GM18502 (cell line): ENCODE results near the gene GNB1L.
"Not testable (repeated sequence)": the region's sequence is repeated elsewhere in the genome, so short reads cannot be mapped to it uniquely, and the experiment has no call there.

Experiments
- ATAC-seq: cut with Tn5 transposase; IDR thresholded peaks from one replicate; pipeline ENCODE4 v1.9.1; 2021; ENCODE audit warnings: mild to moderate bottlenecking; ENCODE audit not compliant: unreplicated experiment, poor library complexity

The GNB1L gene

DNA sequence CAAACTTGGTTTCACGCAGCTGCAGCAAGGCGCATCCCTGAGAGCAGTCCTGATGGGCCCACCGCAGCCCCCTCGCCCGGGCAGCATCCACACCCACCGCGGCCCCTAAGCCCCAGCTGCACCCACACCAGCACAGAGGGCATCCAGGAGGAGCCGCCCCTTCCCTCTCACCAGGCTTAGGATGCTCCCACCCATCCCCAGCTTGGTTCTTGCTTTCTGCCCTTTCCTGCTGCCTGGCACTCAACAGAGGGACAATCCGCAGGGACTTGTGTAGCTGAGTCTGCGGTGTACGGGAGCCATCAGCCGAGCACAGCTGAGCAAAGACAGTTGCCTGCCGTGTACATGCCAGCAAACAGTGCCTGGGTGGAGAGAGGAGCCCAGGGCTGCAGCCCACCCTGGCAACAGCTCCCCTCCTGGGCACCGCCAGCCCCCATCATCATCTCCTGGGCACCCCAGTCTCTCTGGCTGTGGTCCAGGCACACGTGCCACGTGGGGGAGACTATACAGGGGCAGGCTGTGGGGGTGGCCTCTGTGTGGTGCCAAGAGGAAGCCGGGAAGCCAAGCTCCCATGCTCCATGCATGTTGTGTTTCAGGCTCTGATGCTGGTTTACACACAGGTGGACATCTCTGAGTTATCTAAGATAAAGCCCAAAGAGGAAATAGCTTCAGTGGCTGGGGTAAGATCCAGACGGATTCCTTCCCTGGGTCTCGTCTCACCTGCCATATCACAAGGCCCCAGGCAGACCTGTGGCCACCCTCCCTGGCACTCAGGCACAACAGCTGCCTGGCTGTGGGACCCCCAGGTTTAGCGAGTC lies 36.0 kb upstream of the GNB1L start:
- ATAC-seq = no peak

DNA sequence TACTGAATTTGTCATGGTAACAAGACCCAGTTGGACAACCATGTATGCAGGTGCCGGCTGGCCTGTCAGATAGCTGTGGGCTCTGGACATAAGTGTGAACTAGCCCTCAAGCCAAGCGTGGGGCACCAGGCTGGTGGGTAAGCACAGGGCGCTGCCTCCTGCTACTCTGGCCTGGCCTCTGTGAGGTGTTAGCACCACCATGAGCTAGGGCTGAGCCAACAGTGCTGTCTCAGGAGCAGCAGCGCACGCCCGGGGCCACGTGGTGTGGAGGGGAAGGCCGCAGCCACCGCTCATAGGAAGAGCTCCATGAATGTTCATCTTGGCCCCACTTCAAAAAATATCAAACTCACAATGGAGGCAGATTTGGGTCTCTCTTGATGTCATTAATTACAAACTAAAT lies 35.3 kb upstream of the GNB1L start:
- no peak for ATAC-seq

DNA sequence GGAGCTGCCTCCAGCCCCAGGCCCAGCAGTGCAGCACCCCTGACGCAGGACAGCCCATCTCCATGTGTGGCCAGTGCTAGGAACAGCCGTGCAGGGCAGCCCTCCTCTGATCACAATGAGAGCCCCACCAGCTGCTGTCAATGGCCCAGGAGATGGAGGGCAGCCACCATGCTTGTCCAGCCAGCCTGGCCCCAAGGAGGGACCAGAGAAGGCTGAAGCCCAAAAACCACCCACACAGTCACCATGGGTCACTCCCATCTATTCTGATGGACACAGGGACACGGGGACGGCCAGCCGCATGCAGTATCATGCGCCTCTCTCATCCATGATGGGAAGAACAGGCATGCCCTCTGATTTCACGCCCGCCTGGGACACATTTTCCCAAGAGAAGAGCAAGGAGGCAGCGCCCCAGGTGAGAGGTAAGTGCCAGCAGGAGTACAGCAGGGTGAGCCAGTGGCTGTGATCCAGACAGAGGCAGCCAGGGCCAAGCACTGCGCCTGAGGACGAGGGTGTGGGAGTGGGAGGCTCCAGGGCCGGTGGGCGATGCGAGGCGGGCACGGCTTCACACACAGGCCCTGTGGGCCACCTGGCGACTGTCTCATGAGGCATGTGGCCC lies 33.6 kb upstream of the GNB1L start:
- no peak for ATAC-seq

DNA sequence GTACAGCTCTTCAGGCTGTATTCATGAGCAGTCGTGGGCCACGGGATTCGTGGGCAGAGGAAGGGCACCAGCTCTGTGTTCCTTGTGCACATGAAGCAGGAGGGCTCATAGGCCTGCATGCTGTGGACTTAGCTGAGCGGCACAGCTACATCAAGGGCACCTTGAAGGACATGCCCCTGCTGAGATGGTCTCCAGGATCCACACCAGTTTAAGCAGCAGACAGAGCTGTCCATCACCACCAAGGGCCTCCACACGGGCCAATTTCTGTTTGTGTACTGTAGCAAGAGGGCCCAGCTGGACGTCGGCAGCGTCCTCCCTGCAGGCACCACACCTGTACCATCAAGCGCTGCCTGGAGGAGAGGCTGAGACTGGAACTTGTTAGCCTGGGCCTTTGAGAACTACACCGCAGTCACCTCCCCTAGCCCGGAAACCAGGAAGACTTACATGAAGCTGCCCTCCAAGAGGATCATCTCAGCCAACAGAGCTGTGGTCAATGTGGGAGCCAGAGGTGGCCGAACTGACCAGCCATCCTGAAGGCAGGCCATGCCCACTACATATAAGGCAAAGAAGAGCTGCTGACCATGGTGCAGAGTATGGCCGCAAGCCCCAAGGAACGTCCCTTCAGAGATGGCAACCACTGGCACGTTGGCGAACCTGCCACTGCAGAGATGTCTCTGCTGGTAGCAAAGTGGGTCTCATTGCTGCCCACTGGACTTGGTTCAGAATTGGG lies 32.7 kb upstream of the GNB1L start:
- ATAC-seq = no peak

DNA sequence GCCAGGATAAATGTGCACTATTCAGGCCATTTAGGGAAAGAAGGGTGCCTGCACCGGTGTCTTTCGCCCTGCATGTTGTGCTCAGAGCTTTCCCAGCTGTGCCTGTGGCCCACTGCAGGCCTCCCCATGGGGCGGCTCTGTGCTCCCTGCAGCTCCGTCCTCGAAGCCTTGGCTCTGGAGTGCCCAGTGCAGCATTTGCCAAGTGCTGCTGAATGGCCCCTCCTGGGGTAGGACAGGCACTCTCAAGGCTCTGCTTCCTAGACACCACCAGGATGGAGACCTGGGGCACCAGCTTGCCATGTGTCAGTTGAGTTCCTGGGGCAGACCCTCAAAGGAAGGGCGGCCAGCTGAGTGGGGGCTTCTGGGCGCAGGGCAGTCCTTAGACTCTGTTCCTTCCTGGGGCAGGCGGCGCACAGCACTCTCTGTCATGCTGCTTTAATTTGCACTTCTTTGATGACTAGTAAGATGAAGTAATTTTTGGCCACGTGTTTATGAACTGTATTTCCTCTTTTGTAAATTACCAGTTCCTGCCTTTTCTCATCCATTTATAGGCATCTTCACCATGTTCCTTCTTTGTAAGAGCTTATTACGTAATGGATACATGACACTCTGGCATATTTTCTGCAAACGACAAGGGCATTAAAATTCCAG lies 32.1 kb upstream of the GNB1L start:
- ATAC-seq = no peak

DNA sequence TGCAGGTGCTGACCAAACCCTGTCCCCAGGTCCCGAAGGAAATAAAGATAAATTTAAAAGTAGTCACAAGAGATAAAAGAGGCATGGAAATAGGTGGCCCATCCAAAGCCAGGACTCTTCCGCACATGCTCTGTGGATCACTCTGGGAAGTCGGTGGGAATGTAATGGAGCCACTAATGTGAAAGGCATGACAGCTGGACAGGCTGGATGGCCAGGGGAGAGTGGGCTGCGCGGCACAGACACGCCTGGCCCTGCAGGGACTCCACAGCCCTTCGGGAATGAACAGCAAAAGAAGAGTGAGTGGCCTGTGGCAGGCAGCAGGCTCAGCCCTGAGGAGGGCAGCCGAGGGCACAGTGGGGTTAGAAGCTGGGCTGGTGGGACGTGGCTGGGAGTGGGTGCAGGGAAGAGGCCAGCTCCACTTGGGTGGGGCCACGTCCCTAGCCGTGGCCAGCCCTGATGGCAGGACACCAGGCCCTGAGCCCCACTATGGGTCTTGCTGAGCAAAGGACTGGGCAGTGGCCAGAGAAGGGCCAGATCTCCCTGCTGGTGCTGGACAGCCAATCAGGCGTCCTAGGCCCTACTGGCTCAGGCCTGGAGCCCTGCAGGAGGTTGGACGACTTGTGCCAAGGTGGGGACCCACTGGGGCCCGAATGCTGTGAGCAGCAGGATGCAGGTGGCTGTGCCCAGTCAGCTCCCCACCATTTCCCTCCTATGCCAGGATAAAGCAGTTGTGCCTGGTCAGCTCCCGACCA lies 31.3 kb upstream of the GNB1L start:
- no peak for ATAC-seq

DNA sequence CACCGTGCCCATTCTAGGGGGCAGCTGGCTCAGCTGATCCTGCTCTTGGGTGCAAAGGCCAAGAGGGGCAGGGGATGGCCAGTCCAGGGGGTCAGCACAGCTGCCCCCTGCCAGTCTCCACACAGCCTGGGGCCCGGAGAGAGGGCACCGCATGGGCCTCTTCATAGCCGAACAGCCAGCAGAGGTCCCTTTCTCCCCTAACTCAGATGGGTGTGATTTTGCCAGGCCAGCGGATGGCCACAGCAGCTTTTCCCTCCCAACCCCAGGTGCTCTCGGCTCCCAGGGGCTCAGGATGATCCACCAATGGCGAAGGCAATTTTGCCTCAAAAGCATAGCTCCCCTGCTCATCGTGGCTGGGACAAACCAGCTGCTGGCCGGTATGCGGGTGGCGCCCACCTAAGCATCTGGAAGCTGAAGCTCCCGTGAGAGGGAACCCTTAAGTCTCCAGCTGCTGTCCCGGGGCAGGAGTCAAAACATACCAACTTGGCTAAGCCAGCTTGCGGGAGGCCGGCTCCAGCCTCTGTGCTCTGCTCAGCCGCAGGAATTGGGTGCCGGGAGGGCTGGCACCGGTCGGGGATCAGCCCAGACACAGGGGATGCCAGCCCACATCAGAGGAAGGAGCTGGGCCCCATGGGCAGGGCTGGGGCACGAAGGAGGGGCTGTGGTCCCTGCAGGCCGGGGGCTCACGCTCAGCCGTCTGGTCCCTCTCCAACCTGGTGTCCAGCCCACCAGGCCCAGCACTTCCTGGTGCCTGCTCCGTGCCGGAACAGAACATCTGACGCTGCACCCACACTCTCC lies 30.5 kb upstream of the GNB1L start:
- no peak for ATAC-seq

DNA sequence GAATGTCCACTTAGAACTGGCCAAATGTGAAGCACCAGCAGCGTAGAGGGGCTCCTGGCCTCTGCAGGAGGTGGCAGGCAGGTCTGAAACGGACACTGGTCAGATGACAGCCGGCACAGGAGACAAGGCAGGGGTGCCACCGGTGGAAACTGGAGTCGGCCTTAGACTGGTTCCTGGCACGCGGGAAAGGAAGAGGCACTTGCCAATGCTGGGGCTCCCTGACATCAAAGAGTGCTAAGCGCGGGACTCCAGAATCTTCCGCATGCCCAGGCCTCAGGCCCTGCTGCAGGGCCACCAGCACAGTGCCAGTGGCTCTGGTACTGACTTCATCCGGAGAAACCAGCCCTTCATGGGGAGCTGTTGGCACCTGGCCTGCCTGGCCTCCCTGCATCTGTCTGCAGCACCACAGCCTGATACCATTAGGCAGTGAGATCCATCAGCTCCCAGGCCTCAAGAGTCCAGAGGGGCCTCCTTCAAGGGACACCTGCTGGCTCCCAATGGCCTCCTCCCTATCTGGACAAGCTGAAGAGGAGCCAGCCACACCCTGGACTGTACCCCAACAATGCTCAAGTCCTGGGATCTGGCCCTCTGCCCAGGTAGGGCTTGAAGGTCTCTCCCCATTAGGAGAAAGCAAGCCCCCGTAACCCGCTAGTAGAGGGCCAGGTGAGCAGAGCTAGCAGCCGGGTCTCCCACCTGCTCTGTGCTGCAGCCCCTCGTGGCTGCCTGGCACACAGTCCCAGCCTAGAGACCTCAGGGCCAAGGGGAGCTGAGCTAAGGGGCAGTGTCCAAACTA lies 29.7 kb upstream of the GNB1L start:
- ATAC-seq = no peak

DNA sequence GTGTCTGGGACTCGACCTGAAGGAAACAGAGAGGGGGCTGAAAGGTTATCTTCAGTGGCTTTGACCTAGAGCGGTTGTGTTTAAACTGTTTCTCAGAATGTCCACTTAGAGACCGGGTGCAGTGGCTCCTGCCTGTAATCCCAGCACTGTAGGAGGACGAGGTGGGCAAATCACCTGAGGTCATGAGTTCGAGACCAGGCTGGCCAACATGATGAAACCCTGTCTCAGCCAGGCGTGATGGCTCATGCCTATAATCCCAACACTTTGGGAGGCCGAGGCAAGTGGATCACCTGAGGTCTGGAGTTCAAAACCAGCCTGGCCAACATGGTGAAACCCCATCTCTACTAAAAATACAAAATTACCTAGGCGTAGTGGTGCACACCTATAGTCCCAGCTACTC lies 28.8 kb upstream of the GNB1L start:
- not testable (repeated sequence) for ATAC-seq

DNA sequence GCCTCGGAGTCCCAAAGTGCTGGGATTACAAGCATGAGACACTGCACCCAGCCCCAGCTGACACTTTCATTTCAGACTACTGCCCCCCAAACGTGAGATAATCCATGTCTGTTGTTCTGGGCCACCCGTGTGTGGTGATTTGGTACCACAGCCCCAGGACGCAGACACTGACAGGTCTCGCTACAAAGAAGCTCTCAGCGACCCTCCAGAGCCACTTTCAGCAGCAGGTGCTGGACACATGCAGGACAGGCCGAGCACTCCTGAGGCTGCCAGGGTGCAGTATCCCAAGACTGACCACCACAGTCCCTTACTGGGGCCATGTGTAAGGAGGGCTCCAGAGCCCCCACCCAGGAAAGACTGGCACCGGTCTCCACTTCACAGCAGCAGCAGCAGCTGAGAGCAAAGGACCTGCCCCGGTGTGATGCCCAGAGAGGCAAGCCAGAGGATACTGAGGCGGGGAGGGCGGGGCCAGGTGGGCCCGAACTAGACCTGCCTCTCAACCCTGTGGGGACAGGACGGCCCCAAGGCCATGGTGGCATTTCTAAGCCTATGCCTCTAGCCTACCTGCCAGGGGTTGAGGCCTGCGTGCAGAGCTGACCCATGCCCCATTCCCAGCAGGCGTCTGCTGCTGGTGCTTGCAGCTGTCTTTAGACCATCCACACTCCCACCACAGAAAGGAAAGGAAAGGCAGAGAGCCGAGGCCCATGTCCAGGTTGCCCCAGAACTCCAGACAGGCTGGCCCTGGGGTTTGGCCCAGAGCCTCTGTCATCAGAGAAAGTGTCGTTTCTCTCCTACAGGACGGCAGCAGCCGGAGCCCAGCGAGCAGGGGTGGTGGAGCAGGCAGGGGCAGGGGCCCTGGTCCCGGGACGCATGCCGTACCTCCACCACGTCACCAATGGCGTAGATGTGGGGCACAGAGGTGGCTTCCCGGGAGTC lies 28.0 kb upstream of the GNB1L start:
- ATAC-seq = no peak

DNA sequence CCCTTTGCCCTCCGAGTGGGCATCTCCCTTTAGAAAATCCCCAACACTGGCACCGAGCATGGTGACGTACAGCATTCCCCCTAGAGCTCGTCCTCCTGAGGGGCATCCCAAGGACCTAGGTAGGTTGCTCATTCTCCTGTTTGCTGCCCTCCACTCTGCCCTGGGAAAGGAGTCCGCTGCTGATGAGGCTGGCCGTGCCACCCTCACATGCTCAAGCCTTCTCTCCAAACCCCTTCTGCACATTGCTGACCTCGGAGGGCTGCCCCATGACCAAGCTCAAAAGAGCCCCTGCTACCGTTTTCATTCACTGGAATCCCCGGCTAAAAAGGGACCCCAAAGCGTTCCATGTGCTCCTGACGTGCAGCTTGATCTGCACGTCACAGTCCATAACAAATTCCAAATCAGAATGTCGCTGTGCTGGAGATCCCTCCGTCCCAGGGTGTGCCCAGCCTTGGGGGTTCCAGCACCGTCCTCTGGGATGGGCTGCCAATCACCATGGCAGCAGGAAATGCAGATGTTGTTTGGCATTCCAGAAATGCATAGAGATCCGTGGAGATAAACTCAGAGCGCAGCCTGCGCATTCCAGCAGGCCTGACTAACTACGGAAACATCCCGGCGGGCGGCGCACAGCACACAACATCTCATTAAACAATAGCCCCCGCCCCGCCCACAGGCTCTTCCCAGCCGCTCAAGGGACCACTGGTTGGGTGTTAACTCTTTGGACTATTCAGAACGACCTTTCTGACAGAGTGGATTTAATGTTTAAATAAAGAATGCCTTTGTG lies 26.3 kb upstream of the GNB1L start:
- no peak for ATAC-seq

DNA sequence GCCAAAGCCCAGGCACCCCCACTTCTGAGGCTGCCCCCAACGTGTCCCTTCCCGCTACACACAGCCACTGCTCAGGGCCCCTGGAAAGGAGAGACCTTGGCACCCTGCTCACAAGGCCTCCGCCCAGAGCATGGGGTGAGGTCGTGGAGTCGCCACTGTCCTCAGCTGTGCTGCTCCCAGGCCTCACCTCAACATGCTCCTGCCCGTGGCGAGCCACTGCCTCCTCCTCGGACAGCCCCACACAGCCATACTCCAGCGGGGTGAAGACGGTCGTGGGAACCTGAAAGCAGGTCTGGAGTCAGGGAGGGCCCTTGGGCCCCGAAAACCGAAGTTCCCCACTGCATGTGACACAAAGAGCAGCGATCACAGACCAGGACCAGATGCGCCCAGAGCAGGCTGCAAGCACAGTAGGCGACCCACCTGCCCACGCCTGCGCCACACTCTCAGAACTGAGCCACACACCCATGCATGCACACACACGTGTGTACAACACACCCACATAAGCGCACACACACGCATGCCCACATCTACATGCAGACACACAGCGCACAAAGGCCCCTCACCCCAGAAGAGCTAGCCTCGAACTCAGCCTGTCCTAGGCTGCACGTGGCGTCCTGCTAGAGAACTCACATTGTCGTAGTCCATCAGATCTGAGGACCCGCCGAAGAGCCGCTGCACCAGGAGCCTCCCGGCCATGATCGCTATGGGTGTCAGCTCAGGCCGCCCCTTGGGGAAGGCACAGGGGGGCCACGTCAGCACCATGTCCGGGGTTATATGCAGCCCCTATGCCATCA lies 25.5 kb upstream of the GNB1L start:
- no peak for ATAC-seq

DNA sequence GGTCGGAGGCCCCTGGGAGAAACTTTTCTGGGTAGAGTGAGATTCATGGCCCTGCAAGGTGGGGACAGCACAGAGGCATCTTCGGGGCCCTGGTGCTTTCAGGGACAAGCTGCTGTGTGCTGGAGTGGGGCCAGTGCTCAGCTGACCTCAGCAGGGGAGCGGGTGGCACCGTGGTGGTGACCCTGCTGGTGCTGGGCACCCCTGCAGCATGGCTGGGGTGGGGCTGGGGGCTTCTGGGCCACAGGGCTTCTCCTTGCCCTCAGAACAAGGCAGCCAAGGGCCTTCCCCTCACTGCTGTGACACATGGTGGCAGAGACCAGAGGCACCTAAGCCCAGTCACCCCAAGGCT lies 24.9 kb upstream of the GNB1L start:
- ATAC-seq = no peak

DNA sequence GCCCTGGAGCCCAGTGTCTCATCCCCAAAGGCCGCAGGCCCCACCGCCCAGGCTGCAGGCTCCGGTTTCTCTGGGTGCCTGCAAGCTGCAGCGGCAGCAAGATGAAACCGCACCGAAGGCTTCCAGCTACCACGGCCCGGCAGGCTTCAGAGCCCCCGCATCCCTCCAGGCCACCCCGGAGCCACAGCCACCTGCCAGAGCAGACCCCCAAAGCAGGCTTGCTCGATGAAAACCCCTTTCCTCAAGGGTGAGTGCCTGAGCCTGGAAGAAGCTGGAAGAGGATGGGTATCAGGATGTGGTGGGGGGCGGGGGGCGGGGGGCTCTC lies 24.5 kb upstream of the GNB1L start:
- no peak for ATAC-seq

DNA sequence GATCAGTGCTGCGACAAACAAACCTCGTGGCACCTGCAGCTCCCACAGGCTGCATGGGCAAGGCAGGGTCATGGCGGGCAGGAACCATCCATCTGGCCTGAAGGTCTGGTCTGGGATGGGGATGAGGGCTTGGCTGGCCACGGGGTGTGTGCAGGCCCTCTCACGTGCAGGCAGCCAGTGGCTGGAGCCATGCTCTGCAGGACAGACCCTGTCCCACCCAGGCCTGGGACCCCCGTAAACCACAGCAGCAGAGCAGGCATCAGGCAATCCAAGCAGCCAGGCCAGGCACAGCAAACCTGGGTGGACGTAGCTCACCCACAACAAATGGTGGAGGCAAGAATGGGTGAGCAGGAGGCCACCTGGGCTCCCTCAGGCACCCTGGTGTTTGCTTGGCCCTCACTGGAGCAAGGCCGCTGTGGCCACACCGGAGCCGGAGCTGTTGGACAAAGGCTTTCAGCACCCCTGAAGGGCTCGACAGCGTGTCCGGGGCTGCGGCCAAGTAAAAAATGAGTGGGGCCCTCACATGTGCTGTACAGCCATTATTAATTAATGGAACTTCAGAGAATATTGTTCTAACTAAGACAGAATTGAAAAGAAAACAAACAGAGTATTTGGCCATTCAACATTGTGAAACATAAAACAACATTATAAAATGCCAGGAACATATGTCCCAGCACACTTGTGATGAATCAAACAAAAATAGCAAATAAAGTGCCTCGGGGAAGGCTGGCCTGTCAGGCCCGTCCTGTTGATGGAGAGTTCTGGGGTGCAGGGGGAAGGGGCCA lies 24.0 kb upstream of the GNB1L start:
- no peak for ATAC-seq
